Mesendoderm (in vitro differentiated cells): ENCODE data around the gene MAPK12.

ENCODE experiments used
- DNase-seq: peaks from one replicate; pipeline ENCODE4 v3.0.0; 2013
- H2AK5ac ChIP-seq: 2 replicates; pipeline ENCODE4 v1.6.1; 2013; ENCODE audit warnings: low read length, inconsistent platforms
- H2BK120ac ChIP-seq: 2 replicates; pipeline ENCODE4 v1.6.1; 2013; ENCODE audit warnings: low read depth, mild to moderate bottlenecking, low read length, moderate library complexity, mixed read lengths
- H2BK15ac ChIP-seq: replicated peaks from 2 replicates; pipeline ENCODE4 v1.6.1; 2013; ENCODE audit warnings: low read depth, mild to moderate bottlenecking, moderate library complexity
- H2BK5ac ChIP-seq: 2 replicates; pipeline ENCODE4 v1.6.1; 2013; ENCODE audit warnings: low read length, inconsistent platforms
- H3K18ac ChIP-seq: 2 replicates; pipeline ENCODE4 v1.6.1; 2013; ENCODE audit warnings: mild to moderate bottlenecking, low read length, mixed read lengths
- H3K23ac ChIP-seq: one replicate; pipeline ENCODE4 v1.6.1; 2013; ENCODE audit warnings: low read length
- H3K27ac ChIP-seq: 2 replicates; pipeline ENCODE4 v1.5.1; 2013; ENCODE audit warnings: low read depth, mild to moderate bottlenecking, inconsistent platforms, low read length, moderate library complexity
- H3K27me3 ChIP-seq: 2 replicates; pipeline ENCODE4 v1.6.1; 2013; ENCODE audit warnings: low read length, control low read depth, mild to moderate bottlenecking, inconsistent platforms; ENCODE audit not compliant: insufficient read depth, poor library complexity
- H3K36me3 ChIP-seq: 2 replicates; pipeline ENCODE4 v1.6.1; 2013; ENCODE audit warnings: low read length, inconsistent platforms; ENCODE audit not compliant: control insufficient read depth, insufficient read depth
- H3K4ac ChIP-seq: one replicate; pipeline ENCODE4 v1.6.1; 2013; ENCODE audit warnings: low read depth, mild to moderate bottlenecking, low read length, moderate library complexity
- H3K4me1 ChIP-seq: 2 replicates; pipeline ENCODE4 v1.6.1; 2013; ENCODE audit warnings: low read depth, low read length, inconsistent platforms; ENCODE audit not compliant: control insufficient read depth
- H3K4me2 ChIP-seq: 2 replicates; pipeline ENCODE4 v1.6.1; 2013; ENCODE audit warnings: low read length
- H3K4me3 ChIP-seq: 2 replicates; pipeline ENCODE4 v1.5.1; 2013; ENCODE audit warnings: mild to moderate bottlenecking, low read length
- H3K56ac ChIP-seq: one replicate; pipeline ENCODE4 v1.6.1; 2013; ENCODE audit warnings: low read length
- H3K79me1 ChIP-seq: 2 replicates; pipeline ENCODE4 v1.6.1; 2013; ENCODE audit warnings: low read length, inconsistent platforms
- H3K79me2 ChIP-seq: 2 replicates; pipeline ENCODE4 v1.6.1; 2013; ENCODE audit warnings: mild to moderate bottlenecking, low read length; ENCODE audit not compliant: control insufficient read depth, insufficient read depth
- H3K9ac ChIP-seq: 2 replicates; pipeline ENCODE4 v1.6.1; 2013; ENCODE audit warnings: low read length, inconsistent platforms
- H4K5ac ChIP-seq: one replicate; pipeline ENCODE4 v1.6.1; 2013; ENCODE audit warnings: low read length
- H4K8ac ChIP-seq: one replicate; pipeline ENCODE4 v1.6.1; 2013; ENCODE audit warnings: low read depth, mild to moderate bottlenecking, control low read depth, low read length, moderate library complexity
- WGBS: extraction: QIAGEN DNeasy Blood & Tissue Kit; methylation state at CpG from one replicate; pipeline ENCODE4 v1.1.7; 2013; ENCODE audit warnings: low lambda C conversion rate, missing lambda C conversion rate; ENCODE audit not compliant: insufficient coverage; ENCODE audit errors: extremely low coverage; 5-methylcytosine and 5-hydroxymethylcytosine counted together

MAPK12 gene

GRCh38 chr22:50269573-50269969, 8.1 kb upstream of the MAPK12 start:
- no peak overlapping the region for H3K18ac ChIP-seq
- DNase-seq: no peak
- no peak overlapping the region for H2BK5ac ChIP-seq
- no peak overlapping the region for H2BK120ac ChIP-seq
- H3K4ac ChIP-seq: no peak overlapping the region
- no peak overlapping the region for H4K5ac ChIP-seq
- H3K9ac ChIP-seq: no peak overlapping the region
- H3K79me2 ChIP-seq: no peaks in the 10 kb centered on the region
- H2AK5ac ChIP-seq: no peak overlapping the region
- H3K27me3 ChIP-seq: peaks cover 5% of the 10 kb centered on the region
- H3K4me1 ChIP-seq: no peaks in the 10 kb centered on the region
- H3K27ac ChIP-seq: no peak overlapping the region
- H3K79me1 ChIP-seq: no peaks in the 10 kb centered on the region
- no peak overlapping the region for H2BK15ac ChIP-seq
- WGBS: no CpG with 5 or more reads among the region's 18 CpGs
- H3K36me3 ChIP-seq: no peaks in the 10 kb centered on the region
- H3K4me2 ChIP-seq: no peak overlapping the region
- no peak overlapping the region for H3K23ac ChIP-seq
- H3K4me3 ChIP-seq: no peak overlapping the region
- H3K56ac ChIP-seq: no peak overlapping the region
- no peak overlapping the region for H4K8ac ChIP-seq

GRCh38 chr22:50268655-50269113, 7.2 kb upstream of the MAPK12 start:
- Histone ChIP-seq H3K27ac (no peak overlapping the region), H3K27me3 (peaks cover 5% of the 10 kb centered on the region), H3K4me3 (no peak overlapping the region)

GRCh38 chr22:50267591-50268390, 6.3 kb upstream of the MAPK12 start:
- no peak overlapping the region for H3K4ac ChIP-seq
- no peak overlapping the region for H3K4me2 ChIP-seq
- no peaks in the 10 kb centered on the region for H3K36me3 ChIP-seq
- H3K27me3 ChIP-seq: peaks cover 5% of the 10 kb centered on the region
- H3K79me2 ChIP-seq: no peaks in the 10 kb centered on the region
- no peak overlapping the region for H3K23ac ChIP-seq
- WGBS: no CpG with 5 or more reads among the region's 75 CpGs
- no peaks in the 10 kb centered on the region for H3K79me1 ChIP-seq
- H3K27ac ChIP-seq: no peak overlapping the region
- H4K8ac ChIP-seq: no peak overlapping the region
- H3K56ac ChIP-seq: no peak overlapping the region
- no peak overlapping the region for H3K4me3 ChIP-seq
- H3K4me1 ChIP-seq: no peaks in the 10 kb centered on the region
- no peak overlapping the region for H2BK15ac ChIP-seq
- no peak overlapping the region for H3K9ac ChIP-seq
- H4K5ac ChIP-seq: no peak overlapping the region
- H2BK120ac ChIP-seq: no peak overlapping the region
- H2BK5ac ChIP-seq: no peak overlapping the region
- no peak for DNase-seq
- H2AK5ac ChIP-seq: no peak overlapping the region
- H3K18ac ChIP-seq: no peak overlapping the region

More at GRCh38 chr22:50268655-50269113, 7.2 kb upstream of the MAPK12 start:
- H4K5ac ChIP-seq: no peak overlapping the region
- H3K23ac ChIP-seq: no peak overlapping the region
- H3K4me1 ChIP-seq: no peaks in the 10 kb centered on the region
- H3K56ac ChIP-seq: no peak overlapping the region
- no peak overlapping the region for H3K4me2 ChIP-seq
- DNase-seq: no peak
- H3K36me3 ChIP-seq: no peaks in the 10 kb centered on the region
- no peaks in the 10 kb centered on the region for H3K79me2 ChIP-seq
- no peak overlapping the region for H2BK15ac ChIP-seq
- no peak overlapping the region for H3K4ac ChIP-seq
- H3K79me1 ChIP-seq: no peaks in the 10 kb centered on the region
- H4K8ac ChIP-seq: no peak overlapping the region
- H2BK5ac ChIP-seq: no peak overlapping the region
- H3K18ac ChIP-seq: no peak overlapping the region
- WGBS: no CpG with 5 or more reads among the region's 9 CpGs
- no peak overlapping the region for H3K9ac ChIP-seq
- no peak overlapping the region for H2BK120ac ChIP-seq
- H2AK5ac ChIP-seq: no peak overlapping the region

- H3K4me1 ChIP-seq: no peaks in the 10 kb centered on the region
- WGBS: no CpG with 5 or more reads among the region's 37 CpGs
Measured at GRCh38 chr22:50266994-50267393, 5.5 kb upstream of the MAPK12 start.

GRCh38 chr22:50264946-50265669, 3.6 kb upstream of the MAPK12 start:
- Histone ChIP-seq H3K9ac (no peak overlapping the region), H3K23ac (no peak overlapping the region), H4K8ac (no peak overlapping the region), H2BK15ac (no peak overlapping the region), H3K4me1 (no peaks in the 10 kb centered on the region), H3K36me3 (no peaks in the 10 kb centered on the region), H2BK5ac (no peak overlapping the region), H4K5ac (no peak overlapping the region), H3K4me2 (no peak overlapping the region), H3K4me3 (no peak overlapping the region), H3K4ac (no peak overlapping the region), H3K18ac (no peak overlapping the region), H2AK5ac (no peak overlapping the region), H3K79me2 (no peaks in the 10 kb centered on the region), H3K56ac (no peak overlapping the region), H3K27ac (no peak overlapping the region), H3K79me1 (no peaks in the 10 kb centered on the region), H3K27me3 (peaks cover 5% of the 10 kb centered on the region), H2BK120ac (no peak overlapping the region)
- no CpG with 5 or more reads among the region's 15 CpGs for WGBS
- DNase-seq: no peak

More at GRCh38 chr22:50266994-50267393, 5.5 kb upstream of the MAPK12 start:
- H2BK5ac ChIP-seq: no peak overlapping the region
- H3K56ac ChIP-seq: no peak overlapping the region
- no peak overlapping the region for H2AK5ac ChIP-seq
- no peaks in the 10 kb centered on the region for H3K79me2 ChIP-seq
- H2BK120ac ChIP-seq: no peak overlapping the region
- H3K36me3 ChIP-seq: no peaks in the 10 kb centered on the region
- no peak overlapping the region for H3K23ac ChIP-seq
- no peak overlapping the region for H3K18ac ChIP-seq
- no peak overlapping the region for H3K9ac ChIP-seq
- no peak overlapping the region for H4K5ac ChIP-seq
- H3K4me3 ChIP-seq: no peak overlapping the region
- no peak overlapping the region for H2BK15ac ChIP-seq
- no peak overlapping the region for H4K8ac ChIP-seq
- no peaks in the 10 kb centered on the region for H3K79me1 ChIP-seq
- H3K4ac ChIP-seq: no peak overlapping the region
- peaks cover 5% of the 10 kb centered on the region for H3K27me3 ChIP-seq
- no peak overlapping the region for H3K27ac ChIP-seq
- DNase-seq: no peak
- no peak overlapping the region for H3K4me2 ChIP-seq
